Sciatic nerve (tissue), 2 donors: ENCODE measurements around the gene ITGAD. TPM values are rescaled to one million over a fixed set of nuclear protein-coding genes. Genes with fewer than 3 reads are reported as not detected.

ENCODE experiments used
- ATAC-seq: fragments of 200-7000 bp; cut with Tn5 transposase; one replicate; pipeline ENCODE4 v1.9.1; 2020; ENCODE audit warnings: mild to moderate bottlenecking, moderate library complexity
- DNase-seq: peaks from one replicate; pipeline ENCODE4 v3.0.0-alpha.2; 2020; ENCODE audit warnings: low spot score
- intact Hi-C: fragments of 100-400 bp; cut with DNase I; formaldehyde crosslinking; loops from one replicate; pipeline ENCODE4 v1.14.2; 2022
- total RNA-seq: library from RNA; stranded (reverse); fragmentation: NEBNext Ultra II Directional; extraction: Animal tissue kit (Norgen Biotek cat#: 25700); gene quantifications from one replicate; pipeline ENCODE4 v1.2.1, GENCODE V29; 2021
- donor health status: DM: no; HTN: no; CAD: no.
- donor health status: DM: no; HTN: no; CAD: no.

ITGAD gene
- total RNA-seq, 1 donor from 2014 or later: 0.89 TPM

- no peak for ATAC-seq
- intact Hi-C loops: no loop called here
- no peak for DNase-seq
Observed at GRCh38 chr16:31362476-31363405, 30.4 kb upstream of the ITGAD start.

GRCh38 chr16:31363721-31364120 is 29.4 kb upstream of the ITGAD start:
- ATAC-seq (no peak), DNase-seq (no peak)
- intact Hi-C loops: no loop called here

GRCh38 chr16:31364421-31364820 is 28.7 kb upstream of the ITGAD start:
- DNase-seq (no peak), ATAC-seq (no peak)
- intact Hi-C loops: no loop called here

GRCh38 chr16:31365131-31365865 is 27.8 kb upstream of the ITGAD start:
- no peak for ATAC-seq
- intact Hi-C loops: no loop called here
- no peak for DNase-seq

- ATAC-seq (no peak), DNase-seq (no peak)
- intact Hi-C loops: no loop called here
Observed at GRCh38 chr16:31367853-31368252, 25.3 kb upstream of the ITGAD start.

GRCh38 chr16:31371008-31371407 is 22.1 kb upstream of the ITGAD start:
- ATAC-seq (no peak), DNase-seq (no peak)
- intact Hi-C loops: no loop called here

GRCh38 chr16:31371619-31372484 is 21.3 kb upstream of the ITGAD start:
- ATAC-seq: no peak

GRCh38 chr16:31373235-31373634 is 19.9 kb upstream of the ITGAD start:
- no peak for DNase-seq
- intact Hi-C loops: no loop called here

More at GRCh38 chr16:31371619-31372484, 21.3 kb upstream of the ITGAD start:
- intact Hi-C loops: no loop called here
- DNase-seq: no peak

GRCh38 chr16:31375231-31375630 is 17.9 kb upstream of the ITGAD start:
- ATAC-seq (no peak), DNase-seq (no peak)
- intact Hi-C loops: no loop called here

More at GRCh38 chr16:31373235-31373634, 19.9 kb upstream of the ITGAD start:
- no peak for ATAC-seq

GRCh38 chr16:31376705-31377104 is 16.4 kb upstream of the ITGAD start:
- intact Hi-C loops: no loop called here
- no peak for ATAC-seq
- DNase-seq: no peak

GRCh38 chr16:31377210-31377903 is 15.8 kb upstream of the ITGAD start:
- DNase-seq (no peak), ATAC-seq (no peak)
- intact Hi-C loops: no loop called here

- DNase-seq (no peak), ATAC-seq (no peak)
- intact Hi-C loops: no loop called here
Observed at GRCh38 chr16:31380201-31380600, 12.9 kb upstream of the ITGAD start.

GRCh38 chr16:31382485-31383161 is 10.5 kb upstream of the ITGAD start:
- intact Hi-C loops: no loop called here
- DNase-seq (peak; percentile 74), ATAC-seq (peak; percentile 88)

GRCh38 chr16:31385680-31386079 is 7.5 kb upstream of the ITGAD start:
- DNase-seq: no peak
- ATAC-seq: no peak
- intact Hi-C loops: no loop called here

GRCh38 chr16:31386157-31386984 is 6.8 kb upstream of the ITGAD start:
- intact Hi-C loops: no loop called here
- DNase-seq (no peak), ATAC-seq (no peak)

GRCh38 chr16:31388535-31388934 is 4.6 kb upstream of the ITGAD start:
- intact Hi-C loops: no loop called here
- no peak for ATAC-seq
- no peak for DNase-seq

- no peak for ATAC-seq
- DNase-seq: no peak
- intact Hi-C loops: no loop called here
Observed at GRCh38 chr16:31390504-31391041, 2.6 kb upstream of the ITGAD start.
